DMS 273 (cell line): Measurements from ENCODE around the gene NTN1.
A peak's percentile ranks its signal among the peaks of the same experiment; 100 is the strongest.

Experiments
- DNase-seq: peaks from one replicate; lab custom pipeline; 2025; ENCODE audit not compliant: unreplicated experiment; lab: John Stamatoyannopoulos, UW

Gene NTN1

GRCh38 chr17:9187828-9188227 is 166.5 kb downstream of the NTN1 start:
- no peak for DNase-seq

- no peak for DNase-seq
Measured at GRCh38 chr17:9188367-9188766, 167.1 kb downstream of the NTN1 start.

- no peak for DNase-seq
Measured at GRCh38 chr17:9189870-9190269, 168.6 kb downstream of the NTN1 start.

GRCh38 chr17:9192010-9192409 is 170.7 kb downstream of the NTN1 start:
- no peak for DNase-seq

GRCh38 chr17:9195411-9195810 is 174.1 kb downstream of the NTN1 start:
- no peak for DNase-seq

GRCh38 chr17:9195961-9196670 is 174.8 kb downstream of the NTN1 start:
- DNase-seq = peak; percentile 9

- DNase-seq = peak; percentile 6
Measured at GRCh38 chr17:9199571-9200551, 178.6 kb downstream of the NTN1 start.

GRCh38 chr17:9200699-9201359 is 179.5 kb downstream of the NTN1 start:
- no peak for DNase-seq

- no peak for DNase-seq
Measured at GRCh38 chr17:9202532-9202931, 181.2 kb downstream of the NTN1 start.

- DNase-seq = peak; percentile 38
Measured at GRCh38 chr17:9203771-9204425, 182.6 kb downstream of the NTN1 start.

GRCh38 chr17:9204637-9205329 is 183.5 kb downstream of the NTN1 start:
- no peak for DNase-seq

GRCh38 chr17:9205520-9206409 is 184.5 kb downstream of the NTN1 start:
- no peak for DNase-seq

- DNase-seq = no peak
Measured at GRCh38 chr17:9206410-9206703, 185.0 kb downstream of the NTN1 start.

- no peak for DNase-seq
Measured at GRCh38 chr17:9206741-9207332, 185.5 kb downstream of the NTN1 start.

GRCh38 chr17:9208381-9209105 is 187.2 kb downstream of the NTN1 start:
- DNase-seq = no peak

- no peak for DNase-seq
Measured at GRCh38 chr17:9209347-9209746, 188.0 kb downstream of the NTN1 start.

GRCh38 chr17:9209781-9210370 is 188.6 kb downstream of the NTN1 start:
- no peak for DNase-seq

GRCh38 chr17:9211133-9211765 is 189.9 kb downstream of the NTN1 start:
- DNase-seq = no peak
